ENCODE data around the gene ITPR2. TPM values are rescaled to one million over a fixed set of nuclear protein-coding genes. Genes with fewer than 3 reads are reported as not detected.

The ITPR2 gene
- total RNA-seq, 2 donors from 2014 or later = 14.8 to 74.4 TPM

GRCh38 chr12:26610774-26611173 lies 222.2 kb downstream of the ITPR2 start:
- peaks cover 4% of the 10 kb centered on the region for H3K4me1 Mint-ChIP-seq
- Histone ChIP-seq H3K4me3 (ENCODE audit: low read length) (no peak overlapping the region), H3K9ac (ENCODE audit: extremely low read depth, low read length, poor library complexity, severe bottlenecking) (no peak overlapping the region), H3K9me3 (ENCODE audit: control insufficient read depth, low read length) (no peaks in the 10 kb centered on the region), H3K36me3 (ENCODE audit: control insufficient read depth, insufficient read depth, low read length) (no peaks in the 10 kb centered on the region), H3K27ac (ENCODE audit: low read depth, low read length) (no peak overlapping the region), H3K4me1 (ENCODE audit: control insufficient read depth, insufficient read depth, low read length) (peaks cover 4% of the 10 kb centered on the region), H3K27me3 (ENCODE audit: control insufficient read depth, insufficient read depth, low read length, poor library complexity, severe bottlenecking) (no peaks in the 10 kb centered on the region)
- H3K4me3 Mint-ChIP-seq = no peak overlapping the region
- H3K36me3 Mint-ChIP-seq (ENCODE audit: low read depth) = peaks cover 8% of the 10 kb centered on the region
- WGBS, 2 experiments (ENCODE audit: insufficient coverage in 1 of 2, insufficient read length in 1 of 2) = 95 to 97% methylated on average over 5 to 7 of the region's 8 CpGs
- TF ChIP-seq CTCF (conservative IDR thresholded peaks at IDR 0.05) = no peak
- no peak overlapping the region for H3K27ac Mint-ChIP-seq
- H3K9me3 Mint-ChIP-seq = no peaks in the 10 kb centered on the region
- DNase-seq = no peak
- H3K27me3 Mint-ChIP-seq (ENCODE audit: insufficient read depth) = no peaks in the 10 kb centered on the region

GRCh38 chr12:26609986-26610385 lies 223.0 kb downstream of the ITPR2 start:
- Histone ChIP-seq H3K4me1 (ENCODE audit: control insufficient read depth, insufficient read depth, low read length) (peaks cover 4% of the 10 kb centered on the region), H3K36me3 (ENCODE audit: control insufficient read depth, insufficient read depth, low read length) (no peaks in the 10 kb centered on the region), H3K27ac (ENCODE audit: low read depth, low read length) (no peak overlapping the region), H3K9ac (ENCODE audit: extremely low read depth, low read length, poor library complexity, severe bottlenecking) (no peak overlapping the region), H3K4me3 (ENCODE audit: low read length) (no peak overlapping the region), H3K9me3 (ENCODE audit: control insufficient read depth, low read length) (no peaks in the 10 kb centered on the region), H3K27me3 (ENCODE audit: control insufficient read depth, insufficient read depth, low read length, poor library complexity, severe bottlenecking) (no peaks in the 10 kb centered on the region)
- WGBS, 2 experiments (ENCODE audit: insufficient coverage in 1 of 2, insufficient read length in 1 of 2) = 92% methylated on average over 1 of the region's 1 CpG
- no peaks in the 10 kb centered on the region for H3K27me3 Mint-ChIP-seq (ENCODE audit: insufficient read depth)
- H3K4me3 Mint-ChIP-seq = no peak overlapping the region
- no peaks in the 10 kb centered on the region for H3K9me3 Mint-ChIP-seq
- H3K27ac Mint-ChIP-seq = no peak overlapping the region
- H3K36me3 Mint-ChIP-seq (ENCODE audit: low read depth) = peaks cover 8% of the 10 kb centered on the region
- peaks cover 4% of the 10 kb centered on the region for H3K4me1 Mint-ChIP-seq
- no peak for TF ChIP-seq CTCF (conservative IDR thresholded peaks at IDR 0.05)
- DNase-seq = no peak

GRCh38 chr12:26608706-26609105 lies 224.3 kb downstream of the ITPR2 start:
- Mint-ChIP-seq H3K36me3 (ENCODE audit: low read depth) (peaks cover 8% of the 10 kb centered on the region), H3K9me3 (no peaks in the 10 kb centered on the region), H3K4me1 (peaks cover 4% of the 10 kb centered on the region), H3K27ac (no peak overlapping the region), H3K4me3 (no peak overlapping the region), H3K27me3 (ENCODE audit: insufficient read depth) (no peaks in the 10 kb centered on the region)
- Histone ChIP-seq H3K27me3 (ENCODE audit: control insufficient read depth, insufficient read depth, low read length, poor library complexity, severe bottlenecking) (no peaks in the 10 kb centered on the region), H3K9me3 (ENCODE audit: control insufficient read depth, low read length) (no peaks in the 10 kb centered on the region), H3K4me3 (ENCODE audit: low read length) (no peak overlapping the region), H3K9ac (ENCODE audit: extremely low read depth, low read length, poor library complexity, severe bottlenecking) (no peak overlapping the region), H3K4me1 (ENCODE audit: control insufficient read depth, insufficient read depth, low read length) (peaks cover 4% of the 10 kb centered on the region), H3K27ac (ENCODE audit: low read depth, low read length) (no peak overlapping the region), H3K36me3 (ENCODE audit: control insufficient read depth, insufficient read depth, low read length) (no peaks in the 10 kb centered on the region)
- TF ChIP-seq CTCF (conservative IDR thresholded peaks at IDR 0.05) = no peak
- 94% methylated on average over 2 of the region's 2 CpGs; no CpG with 5 or more reads in 1 of the 2 experiments for WGBS, 2 experiments (ENCODE audit: insufficient coverage in 1 of 2, insufficient read length in 1 of 2)
- DNase-seq = no peak

Measured in endodermal cell (in vitro differentiated cells).